Testis (tissue), 3 donors: ENCODE data around the gene MCM3AP. TPM values are rescaled to one million over a fixed set of nuclear protein-coding genes. Genes with fewer than 3 reads are reported as not detected.
A peak's percentile ranks its signal among the peaks of the same experiment; 100 is the strongest.

Experiments
- DNase-seq: peaks from one replicate; pipeline ENCODE4 v3.0.0-alpha.2; 2019
- H3K27ac ChIP-seq, 2 donors: fragments of 200-600 bp; sonication (generic); one replicate each; pipeline ENCODE4 v1.5.1; 2019
- H3K27me3 ChIP-seq: fragments of 200-600 bp; sonication (generic); one replicate; pipeline ENCODE4 v1.5.1; 2019
- H3K36me3 ChIP-seq: fragments of 200-600 bp; sonication (generic); one replicate; pipeline ENCODE4 v1.5.1; 2017; ENCODE audit warnings: low read depth; ENCODE audit errors: missing control alignments
- H3K4me1 ChIP-seq: fragments of 200-600 bp; sonication (generic); one replicate; pipeline ENCODE4 v1.5.1; 2019
- H3K4me3 ChIP-seq, 2 donors: fragments of 200-600 bp; sonication (generic); one replicate each; pipeline ENCODE4 v1.5.1; 2017 to 2019
- H3K9me3 ChIP-seq: fragments of 200-600 bp; sonication (generic); one replicate; pipeline ENCODE4 v1.5.1; 2017
- POLR2A ChIP-seq: fragments of 450-650 bp; IDR thresholded peaks from one replicate; pipeline ENCODE4 v1.6.1; 2017; ENCODE audit warnings: antibody characterized with exemption, mild to moderate bottlenecking, moderate library complexity
- WGBS, 2 donors: methylation state at CpG; one replicate each; pipeline ENCODE4 v1.1.5; 2018; 5-methylcytosine and 5-hydroxymethylcytosine counted together
- intact Hi-C: fragments of 100-400 bp; cut with DNase I; formaldehyde crosslinking; loops from one replicate; pipeline ENCODE4 v1.15.1; 2023; ENCODE audit warnings: low total_unique reads
- polyA plus RNA-seq: library from polyadenylated mRNA; stranded (reverse); fragments of 350-450 nt; fragmentation: Illumina TruSeq; extraction: RNeasy Lipid Tissue Mini Kit (QIAGEN cat#74804); gene quantifications from one replicate; pipeline ENCODE4 v1.2.3, GENCODE V29; 2014; ENCODE audit warnings: low read depth, low replicate concordance; ENCODE audit not compliant: insufficient read depth
- total RNA-seq, 2 donors: library from RNA; depleted of rRNA; stranded (reverse); fragments of >200 nt; gene quantifications; one replicate each; pipeline ENCODE4 v1.2.3, GENCODE V29; 2016
- TF ChIP-seq, protein P1 (sequence below), 3 experiments: fragments of 450-650 bp in 2 of 3; fragments of 200-600 bp in 1 of 3; sonication (generic) in 1 of 3; IDR thresholded peaks; one replicate each; pipeline ENCODE4 v1.5.1; 2016 to 2019; ENCODE audit warnings: antibody characterized with exemption in 3 of 3, mild to moderate bottlenecking in 2 of 3, moderate library complexity in 1 of 3

Gene MCM3AP
- total and polyA plus RNA-seq, 3 donors from 2014 or later, result 68.3 to 136 (median 107) TPM

GRCh38 chr21:46323710-46324389 lies 38.4 kb upstream of the MCM3AP start, which contains the start of the genes C21orf58 and PCNT:
Gene C21orf58 (minus strand): TSS chr21:46323870. CDS start chr21:46322738, 1,132 bp downstream.
Gene PCNT (plus strand): TSS chr21:46324156. CDS start chr21:46324229, 73 bp downstream.
- TF ChIP-seq POLR2A, result no peak
- TF ChIP-seq, protein P1, sequence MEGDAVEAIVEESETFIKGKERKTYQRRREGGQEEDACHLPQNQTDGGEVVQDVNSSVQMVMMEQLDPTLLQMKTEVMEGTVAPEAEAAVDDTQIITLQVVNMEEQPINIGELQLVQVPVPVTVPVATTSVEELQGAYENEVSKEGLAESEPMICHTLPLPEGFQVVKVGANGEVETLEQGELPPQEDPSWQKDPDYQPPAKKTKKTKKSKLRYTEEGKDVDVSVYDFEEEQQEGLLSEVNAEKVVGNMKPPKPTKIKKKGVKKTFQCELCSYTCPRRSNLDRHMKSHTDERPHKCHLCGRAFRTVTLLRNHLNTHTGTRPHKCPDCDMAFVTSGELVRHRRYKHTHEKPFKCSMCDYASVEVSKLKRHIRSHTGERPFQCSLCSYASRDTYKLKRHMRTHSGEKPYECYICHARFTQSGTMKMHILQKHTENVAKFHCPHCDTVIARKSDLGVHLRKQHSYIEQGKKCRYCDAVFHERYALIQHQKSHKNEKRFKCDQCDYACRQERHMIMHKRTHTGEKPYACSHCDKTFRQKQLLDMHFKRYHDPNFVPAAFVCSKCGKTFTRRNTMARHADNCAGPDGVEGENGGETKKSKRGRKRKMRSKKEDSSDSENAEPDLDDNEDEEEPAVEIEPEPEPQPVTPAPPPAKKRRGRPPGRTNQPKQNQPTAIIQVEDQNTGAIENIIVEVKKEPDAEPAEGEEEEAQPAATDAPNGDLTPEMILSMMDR (IDR thresholded peaks at IDR 0.05), result no peak
- 0 to 1% methylated on average over 20 to 76 of the region's 76 CpGs for WGBS, 2 donors
- intact Hi-C loops, result no loop called here

GRCh38 chr21:46323227-46323709 lies 37.9 kb upstream of the MCM3AP start:
- peak; percentile 34 for DNase-seq
- TF ChIP-seq POLR2A, result no peak
- TF ChIP-seq, protein P1 (IDR thresholded peaks at IDR 0.05), result no peak

More at GRCh38 chr21:46323710-46324389, 38.4 kb upstream of the MCM3AP start, which contains the start of the genes C21orf58 and PCNT:
- H3K27me3 ChIP-seq, result no peaks in the 10 kb centered on the region
- peak within 1 kb of the TSS; percentile 87 to 90 for H3K4me3 ChIP-seq
- H3K4me1 ChIP-seq, result no peaks in the 10 kb centered on the region
- no peaks in the 10 kb centered on the region for H3K36me3 ChIP-seq
- H3K27ac ChIP-seq, result peak within 1 kb of the TSS; percentile 95 to 97
- H3K9me3 ChIP-seq, result no peaks in the 10 kb centered on the region
- DNase-seq, result peak; percentile 98

DNA sequence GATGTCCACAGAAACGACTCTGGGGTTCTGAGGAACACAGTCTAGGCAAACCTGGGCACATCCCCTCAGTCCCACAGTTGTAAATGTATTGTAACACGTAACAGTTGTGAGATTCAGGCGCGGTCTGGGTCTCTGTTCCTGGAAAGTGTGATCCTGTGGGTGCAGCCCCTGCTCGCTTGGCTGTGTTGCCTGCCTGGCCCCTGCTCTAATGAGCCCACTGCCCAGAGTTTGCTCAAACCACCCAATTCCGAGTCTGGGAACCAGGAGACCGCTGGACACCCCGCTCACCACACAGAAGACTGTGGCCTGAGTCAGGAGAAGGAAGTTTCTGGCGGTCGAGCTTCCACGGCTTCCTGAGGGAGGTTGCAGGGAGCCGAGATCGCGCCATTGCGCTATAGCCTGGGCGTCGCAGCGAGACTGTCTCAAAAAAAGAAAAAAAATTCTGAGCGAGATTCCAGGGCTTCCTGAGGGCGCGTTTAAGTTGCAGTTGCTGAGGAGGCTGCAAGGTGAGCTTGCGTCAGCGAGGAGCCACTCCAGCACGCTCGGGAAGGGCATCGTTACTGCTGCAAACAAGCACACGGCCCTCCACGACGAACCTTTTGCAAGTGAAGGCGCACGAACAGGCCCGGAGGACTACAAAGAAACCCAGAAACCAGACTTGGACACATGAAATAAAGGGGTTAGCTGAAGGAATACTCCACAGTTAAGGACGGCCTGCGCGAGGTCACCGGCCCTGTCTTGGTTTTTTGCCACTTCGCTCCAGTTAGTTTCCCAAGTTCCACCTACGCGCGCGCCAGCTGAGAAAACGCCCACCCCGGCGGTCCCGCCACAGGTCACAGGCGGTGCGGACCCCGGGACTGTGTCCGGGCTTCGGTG lies 37.2 kb upstream of the MCM3AP start:
- peak; percentile 18 for DNase-seq
- intact Hi-C loops, result no loop called here
- 12 to 17% methylated on average over 49 to 50 of the region's 50 CpGs for WGBS, 2 donors

More at GRCh38 chr21:46323227-46323709, 37.9 kb upstream of the MCM3AP start:
- no peaks in the 10 kb centered on the region for H3K9me3 ChIP-seq
- no peaks in the 10 kb centered on the region for H3K36me3 ChIP-seq
- peak overlapping the region; percentile 87 to 90 for H3K4me3 ChIP-seq
- H3K27ac ChIP-seq, result peak overlapping the region; percentile 2 to 97
- intact Hi-C loops, result no loop called here
- WGBS, 2 donors, result 0 to 1% methylated on average over 26 to 34 of the region's 34 CpGs
- no peaks in the 10 kb centered on the region for H3K4me1 ChIP-seq
- H3K27me3 ChIP-seq, result no peaks in the 10 kb centered on the region

GRCh38 chr21:46320331-46320801 lies 35.0 kb upstream of the MCM3AP start:
- H3K27ac ChIP-seq, result no peak overlapping the region
- TF ChIP-seq, protein P1 (IDR thresholded peaks at IDR 0.05), result no peak
- no peak for TF ChIP-seq POLR2A
- intact Hi-C loops, result no loop called here
- H3K9me3 ChIP-seq, result no peaks in the 10 kb centered on the region
- no peaks in the 10 kb centered on the region for H3K36me3 ChIP-seq
- H3K4me3 ChIP-seq, result no peak overlapping the region
- H3K27me3 ChIP-seq, result no peaks in the 10 kb centered on the region
- 80 to 84% methylated on average over 4 of the region's 4 CpGs for WGBS, 2 donors
- no peaks in the 10 kb centered on the region for H3K4me1 ChIP-seq
- DNase-seq, result no peak

More for the DNA sequence above, 37.2 kb upstream of the MCM3AP start:
- Histone ChIP-seq H3K9me3 (no peaks in the 10 kb centered on the region), H3K36me3 (no peaks in the 10 kb centered on the region), H3K27me3 (no peaks in the 10 kb centered on the region), H3K4me1 (no peaks in the 10 kb centered on the region), H3K27ac (peak overlapping the region in 1 of 2 donors; percentile 97), H3K4me3 (peak overlapping the region; percentile 87 to 90)
- TF ChIP-seq, protein P1 (IDR thresholded peaks at IDR 0.05), result no peak
